ENCODE data around the gene LYST. TPM values are rescaled to one million over a fixed set of nuclear protein-coding genes. Genes with fewer than 3 reads are reported as not detected.

The LYST gene
- total RNA-seq, 1 donor from 2014 or later: 90.2 TPM

DNA sequence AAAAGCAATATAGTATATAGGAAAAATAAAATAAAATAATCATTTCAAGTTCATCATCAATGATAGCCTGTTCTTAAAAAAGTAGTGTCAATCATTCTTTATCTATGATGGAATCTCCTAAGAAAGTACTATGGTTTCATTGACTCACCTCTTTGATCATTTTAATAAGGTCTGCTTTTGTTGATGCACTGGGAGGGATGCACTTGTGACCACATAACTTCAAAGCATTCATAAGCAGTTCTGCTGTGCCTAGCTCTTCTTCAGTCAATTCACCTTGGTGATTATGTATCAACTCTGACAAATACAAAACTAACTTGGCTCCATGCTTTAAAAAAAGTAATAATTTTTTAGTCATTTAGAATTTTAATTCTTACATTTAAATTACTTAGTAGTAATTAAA is 132.4 kb downstream of the LYST start:
- H3K27ac Mint-ChIP-seq: no peak overlapping the region
- H3K36me3 Mint-ChIP-seq (ENCODE audit: low read depth): peaks cover 49% of the 10 kb centered on the region
- no peaks in the 10 kb centered on the region for H3K4me1 Mint-ChIP-seq
- H3K9me3 Mint-ChIP-seq: no peaks in the 10 kb centered on the region
- ChIA-PET POLR2A (no interaction called here), CTCF (no interaction called here)
- TF ChIP-seq, protein P1, sequence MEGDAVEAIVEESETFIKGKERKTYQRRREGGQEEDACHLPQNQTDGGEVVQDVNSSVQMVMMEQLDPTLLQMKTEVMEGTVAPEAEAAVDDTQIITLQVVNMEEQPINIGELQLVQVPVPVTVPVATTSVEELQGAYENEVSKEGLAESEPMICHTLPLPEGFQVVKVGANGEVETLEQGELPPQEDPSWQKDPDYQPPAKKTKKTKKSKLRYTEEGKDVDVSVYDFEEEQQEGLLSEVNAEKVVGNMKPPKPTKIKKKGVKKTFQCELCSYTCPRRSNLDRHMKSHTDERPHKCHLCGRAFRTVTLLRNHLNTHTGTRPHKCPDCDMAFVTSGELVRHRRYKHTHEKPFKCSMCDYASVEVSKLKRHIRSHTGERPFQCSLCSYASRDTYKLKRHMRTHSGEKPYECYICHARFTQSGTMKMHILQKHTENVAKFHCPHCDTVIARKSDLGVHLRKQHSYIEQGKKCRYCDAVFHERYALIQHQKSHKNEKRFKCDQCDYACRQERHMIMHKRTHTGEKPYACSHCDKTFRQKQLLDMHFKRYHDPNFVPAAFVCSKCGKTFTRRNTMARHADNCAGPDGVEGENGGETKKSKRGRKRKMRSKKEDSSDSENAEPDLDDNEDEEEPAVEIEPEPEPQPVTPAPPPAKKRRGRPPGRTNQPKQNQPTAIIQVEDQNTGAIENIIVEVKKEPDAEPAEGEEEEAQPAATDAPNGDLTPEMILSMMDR (IDR thresholded peaks at IDR 0.05): no peak
- intact Hi-C loops (cut with micrococcal nuclease): loop anchor here (2.0 kb wide), 1 partner anchor 14 kb away; no protein-coding TSS in a partner anchor
- H3K4me3 Mint-ChIP-seq: no peak overlapping the region
- DNase-seq (no peak), ATAC-seq (ENCODE audit: low read depth) (no peak)
- H3K27me3 Mint-ChIP-seq: no peaks in the 10 kb centered on the region

DNA sequence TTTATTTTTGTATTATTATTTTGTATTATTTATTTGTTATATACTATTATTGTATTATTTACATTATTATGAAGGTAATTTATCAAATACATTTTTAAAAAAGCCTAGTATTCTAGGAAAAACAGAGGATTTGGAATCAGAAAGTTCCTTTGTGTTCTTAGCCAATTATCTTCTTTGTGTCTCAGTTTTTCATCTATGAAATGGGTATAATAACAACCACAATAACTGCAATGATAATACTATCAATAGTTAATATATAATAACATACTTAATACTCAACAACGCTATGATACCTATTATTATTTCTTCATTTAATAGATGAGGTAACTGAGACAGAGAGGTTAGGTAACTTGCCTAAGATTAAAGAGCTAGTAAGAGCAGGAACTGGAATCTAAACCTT is 136.7 kb downstream of the LYST start:
- TF ChIP-seq, protein P1 (IDR thresholded peaks at IDR 0.05): no peak
- no peaks in the 10 kb centered on the region for H3K27me3 Mint-ChIP-seq
- no peak overlapping the region for H3K27ac Mint-ChIP-seq
- no peak overlapping the region for H3K4me3 Mint-ChIP-seq
- ATAC-seq (ENCODE audit: low read depth) (no peak), DNase-seq (no peak)
- POLR2A ChIA-PET: no interaction called here
- peaks cover 42% of the 10 kb centered on the region for H3K36me3 Mint-ChIP-seq (ENCODE audit: low read depth)
- no peaks in the 10 kb centered on the region for H3K4me1 Mint-ChIP-seq
- intact Hi-C loops (cut with micrococcal nuclease): no loop called here
- CTCF ChIA-PET: interaction anchor here (0.7 kb wide), 1 partner anchor 1565 kb away, joined by 3 read pairs; no protein-coding TSS in a partner anchor
- no peaks in the 10 kb centered on the region for H3K9me3 Mint-ChIP-seq

DNA sequence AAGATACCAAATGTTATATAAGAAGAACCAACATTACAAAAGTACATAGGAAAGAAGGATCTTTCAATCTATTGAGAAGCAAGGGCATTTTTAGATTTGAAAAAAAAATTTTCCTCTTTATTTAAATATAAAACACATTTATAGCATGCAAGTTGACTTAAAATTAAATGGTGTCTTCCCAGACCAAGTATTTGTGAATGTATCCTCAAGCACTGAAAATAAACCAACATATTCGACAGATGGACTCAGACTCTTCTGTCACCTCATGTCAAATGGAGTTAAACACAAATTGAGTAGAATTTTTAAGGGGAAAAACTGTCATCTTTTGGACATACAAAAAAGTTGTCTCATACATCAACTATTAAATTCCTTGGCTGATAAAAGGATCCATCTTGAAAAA is 140.1 kb downstream of the LYST start:
- Mint-ChIP-seq H3K36me3 (ENCODE audit: low read depth) (peaks cover 38% of the 10 kb centered on the region), H3K4me1 (no peaks in the 10 kb centered on the region)
- no peak for ATAC-seq (ENCODE audit: low read depth)

DNA sequence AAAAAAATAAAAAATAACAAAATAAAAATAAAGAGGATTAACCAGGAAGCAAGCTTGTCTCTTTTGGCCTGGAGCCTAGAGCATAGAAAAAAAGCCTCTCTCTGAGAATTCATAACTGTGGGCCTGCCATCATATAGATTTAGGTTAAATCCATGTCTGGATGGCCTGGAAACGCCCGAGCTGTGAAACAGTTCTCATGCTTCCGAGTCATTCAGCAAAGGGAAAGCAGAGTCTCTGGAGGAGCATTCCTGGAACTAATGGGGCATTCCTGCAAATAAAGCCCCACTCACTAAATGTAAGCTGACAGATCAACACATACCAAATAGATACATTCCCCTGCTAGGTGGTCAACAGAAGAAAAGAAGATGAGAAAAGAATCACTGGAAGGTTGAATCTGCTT is 141.3 kb downstream of the LYST start:
- peaks cover 40% of the 10 kb centered on the region for H3K36me3 Mint-ChIP-seq (ENCODE audit: low read depth)
- DNase-seq (no peak), ATAC-seq (ENCODE audit: low read depth) (no peak)
- ChIA-PET POLR2A (no interaction called here), CTCF (no interaction called here)
- intact Hi-C loops (cut with micrococcal nuclease): no loop called here
- no peak overlapping the region for H3K27ac Mint-ChIP-seq
- no peaks in the 10 kb centered on the region for H3K4me1 Mint-ChIP-seq
- no peaks in the 10 kb centered on the region for H3K27me3 Mint-ChIP-seq
- TF ChIP-seq, protein P1 (IDR thresholded peaks at IDR 0.05): no peak
- no peaks in the 10 kb centered on the region for H3K9me3 Mint-ChIP-seq
- H3K4me3 Mint-ChIP-seq: no peak overlapping the region

More for the DNA sequence above, 140.1 kb downstream of the LYST start:
- TF ChIP-seq, protein P1 (IDR thresholded peaks at IDR 0.05): no peak
- no peak overlapping the region for H3K4me3 Mint-ChIP-seq
- DNase-seq: no peak
- no peaks in the 10 kb centered on the region for H3K9me3 Mint-ChIP-seq
- ChIA-PET POLR2A (no interaction called here), CTCF (no interaction called here)
- H3K27ac Mint-ChIP-seq: no peak overlapping the region
- H3K27me3 Mint-ChIP-seq: no peaks in the 10 kb centered on the region
- intact Hi-C loops (cut with micrococcal nuclease): no loop called here

DNA sequence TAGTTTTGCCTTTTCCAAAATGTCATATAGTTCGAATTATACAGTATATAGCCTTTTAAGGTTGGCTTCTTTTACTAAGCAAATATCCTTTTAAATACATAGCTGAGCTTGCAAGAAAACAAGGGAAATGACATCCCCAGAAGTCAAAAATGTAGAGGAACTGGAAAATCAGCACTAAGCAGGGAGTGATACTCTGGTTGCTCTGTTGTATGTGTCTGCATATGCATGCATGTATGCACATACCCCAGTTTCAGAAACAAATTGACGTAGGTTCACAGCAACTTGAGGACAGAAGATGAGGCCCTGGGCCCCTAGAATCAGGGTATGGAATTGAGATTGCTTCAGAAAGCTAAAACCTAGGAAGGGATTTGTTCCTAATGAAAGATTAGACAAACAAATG is 142.0 kb downstream of the LYST start:
- Mint-ChIP-seq H3K4me3 (no peak overlapping the region), H3K36me3 (ENCODE audit: low read depth) (peaks cover 46% of the 10 kb centered on the region), H3K9me3 (no peaks in the 10 kb centered on the region), H3K27ac (no peak overlapping the region), H3K27me3 (no peaks in the 10 kb centered on the region), H3K4me1 (no peaks in the 10 kb centered on the region)
- ChIA-PET CTCF (no interaction called here), POLR2A (no interaction called here)
- DNase-seq: no peak
- ATAC-seq (ENCODE audit: low read depth): no peak
- TF ChIP-seq, protein P1 (IDR thresholded peaks at IDR 0.05): no peak
- intact Hi-C loops (cut with micrococcal nuclease): no loop called here

Data from activated B cell treated with CpG ODN at 0.5 μM for 24 hours (primary cell).